Stomach smooth muscle (tissue), 2 donors: ENCODE results near the gene CCDC71.

ENCODE experiments used
- H3K27ac ChIP-seq: one replicate; pipeline ENCODE4 v1.7.0; 2013; ENCODE audit warnings: mild to moderate bottlenecking, low read length, inconsistent platforms
- H3K27me3 ChIP-seq, 2 donors: one replicate each; pipeline ENCODE4 v1.7.0; 2013; ENCODE audit warnings: low read length in 2 of 2; ENCODE audit not compliant: insufficient read depth in 2 of 2, control insufficient read depth in 1 of 2
- H3K36me3 ChIP-seq, 2 donors: one replicate each; pipeline ENCODE4 v1.7.0; 2013; ENCODE audit warnings: low read length in 2 of 2; ENCODE audit not compliant: control insufficient read depth in 2 of 2, insufficient read depth in 2 of 2
- H3K4me1 ChIP-seq: one replicate; pipeline ENCODE4 v1.7.0; 2013; ENCODE audit warnings: low read length; ENCODE audit not compliant: control insufficient read depth, insufficient read depth
- H3K4me3 ChIP-seq, 2 donors: one replicate each; pipeline ENCODE4 v1.7.0; 2013; ENCODE audit warnings: low read length in 2 of 2
- H3K9ac ChIP-seq, 2 donors: one replicate each; pipeline ENCODE4 v1.7.0; 2013; ENCODE audit warnings: low read length in 2 of 2, mild to moderate bottlenecking in 1 of 2
- H3K9me3 ChIP-seq, 2 donors: one replicate each; pipeline ENCODE4 v1.7.0; 2013; ENCODE audit warnings: low read length in 2 of 2; ENCODE audit not compliant: control insufficient read depth in 2 of 2
- donor health status: healthy.
- donor health status: Pancreatic carcinoma.

CCDC71 gene

DNA sequence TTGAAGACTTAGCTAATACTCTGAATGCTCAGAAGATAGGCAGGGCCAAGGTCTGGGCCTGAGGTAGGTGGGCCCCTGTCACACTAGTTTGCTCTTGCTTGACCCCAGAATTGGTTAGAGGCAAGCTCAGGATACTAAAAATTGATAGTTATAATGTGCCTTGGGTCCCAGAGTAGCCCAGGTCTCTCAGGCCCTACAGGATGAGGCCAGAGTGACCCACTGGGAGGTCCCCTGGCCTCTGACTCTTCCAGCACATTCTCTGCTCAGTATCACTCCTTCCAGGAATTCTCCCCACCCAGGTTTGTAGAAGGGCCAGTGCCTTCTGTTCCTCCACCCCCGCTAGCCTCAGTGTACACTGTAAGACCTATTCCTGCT, 4.6 kb upstream of the CCDC71 start:
- H3K9ac ChIP-seq = peak overlapping the region; percentile 83 to 90
- H3K36me3 ChIP-seq = peaks cover 9 to 15% of the 10 kb centered on the region in 2 donors
- H3K4me3 ChIP-seq = peak overlapping the region; percentile 68 to 90
- H3K27me3 ChIP-seq = no peaks in the 10 kb centered on the region
- no peaks in the 10 kb centered on the region for H3K9me3 ChIP-seq
- H3K27ac ChIP-seq = peak overlapping the region; percentile 91
- peaks cover 53% of the 10 kb centered on the region for H3K4me1 ChIP-seq

DNA sequence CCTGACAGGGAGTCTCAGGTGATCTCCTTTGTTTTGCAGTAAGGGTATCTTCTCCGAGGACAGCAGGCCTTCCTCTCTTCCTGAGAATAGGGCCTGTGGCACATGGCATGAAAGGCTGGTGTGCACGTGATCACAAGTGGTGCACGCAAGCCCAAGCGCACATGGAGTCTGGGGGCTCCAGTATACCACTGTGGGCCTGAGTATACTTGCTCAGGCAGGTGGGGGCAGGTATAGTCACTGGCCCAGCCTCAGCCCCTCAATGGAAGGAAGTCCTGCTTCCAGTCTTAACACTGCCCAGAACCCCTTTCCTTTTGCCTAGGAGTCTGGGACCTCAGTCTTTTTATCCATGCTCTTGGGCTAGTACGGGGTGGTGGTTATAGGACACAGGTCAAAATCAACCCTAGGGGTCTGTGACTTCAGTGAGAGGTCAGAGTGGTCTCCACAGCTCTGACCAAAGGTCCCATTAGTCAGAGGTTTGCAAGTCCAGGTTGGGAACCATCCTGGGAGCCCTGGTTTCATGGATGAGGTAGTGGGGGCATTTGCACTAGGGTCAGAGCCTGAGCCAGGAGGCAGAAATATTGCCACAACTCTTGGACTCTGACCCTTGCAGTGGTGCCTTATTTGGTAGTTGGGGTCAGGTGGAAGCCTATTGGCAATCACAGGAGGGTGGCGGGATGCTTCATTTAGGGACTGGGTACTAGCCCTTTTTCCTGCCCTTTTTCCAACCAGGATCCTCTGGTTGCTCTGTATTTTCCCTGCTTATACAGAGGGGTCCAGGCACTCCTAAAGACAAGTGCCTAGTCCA, 823 bp upstream of the CCDC71 start:
- H3K9ac ChIP-seq = peak overlapping the region; percentile 68 to 90

DNA sequence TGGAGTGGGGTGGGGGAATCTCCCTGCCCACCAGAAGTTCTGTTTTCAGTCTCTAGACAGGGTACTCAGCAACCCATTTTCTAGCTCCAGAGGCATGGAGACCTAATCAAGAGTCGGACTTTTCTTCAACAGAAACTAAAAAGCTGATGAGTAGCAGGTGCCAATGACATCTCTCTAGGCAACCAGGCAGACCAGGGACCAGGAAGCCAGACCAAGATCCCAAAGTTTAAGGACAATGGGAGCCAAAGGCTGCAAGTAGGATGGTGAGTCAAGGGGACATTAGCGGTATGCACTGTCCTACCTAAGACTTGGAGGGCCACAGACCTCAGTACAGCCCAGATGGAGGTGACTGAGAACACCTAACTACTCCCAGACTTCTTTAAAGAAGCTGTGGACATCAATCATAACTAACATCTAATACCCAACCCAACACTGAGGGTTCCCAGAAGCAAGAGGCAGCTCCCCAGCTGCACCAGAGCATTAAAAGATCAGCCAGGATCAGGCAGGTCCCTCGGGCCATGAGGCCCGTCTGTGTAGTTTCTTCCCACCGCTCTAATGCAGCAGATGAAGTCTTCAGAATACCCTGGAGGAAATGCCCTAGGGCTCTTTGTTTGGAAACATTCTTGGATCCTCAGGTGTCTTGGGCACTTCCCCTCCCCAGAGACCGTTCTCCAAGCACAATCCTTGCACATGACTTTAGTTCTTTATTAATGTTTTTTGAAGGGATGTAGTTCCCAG, 979 bp downstream of the CCDC71 start:
- Histone ChIP-seq H3K9me3 (no peaks in the 10 kb centered on the region), H3K27me3 (no peaks in the 10 kb centered on the region), H3K4me1 (peaks cover 25% of the 10 kb centered on the region), H3K36me3 (peaks cover 10 to 21% of the 10 kb centered on the region in 2 donors), H3K27ac (peak overlapping the region; percentile 64), H3K9ac (peak overlapping the region; percentile 89 to 90), H3K4me3 (peak overlapping the region; percentile 88 to 95)

More for the DNA sequence above, 823 bp upstream of the CCDC71 start:
- H3K4me3 ChIP-seq = peak overlapping the region; percentile 88 to 95
- H3K9me3 ChIP-seq = no peaks in the 10 kb centered on the region
- peaks cover 10 to 18% of the 10 kb centered on the region in 2 donors for H3K36me3 ChIP-seq
- H3K4me1 ChIP-seq = peaks cover 38% of the 10 kb centered on the region
- H3K27me3 ChIP-seq = no peaks in the 10 kb centered on the region
- H3K27ac ChIP-seq = peak overlapping the region; percentile 90

DNA sequence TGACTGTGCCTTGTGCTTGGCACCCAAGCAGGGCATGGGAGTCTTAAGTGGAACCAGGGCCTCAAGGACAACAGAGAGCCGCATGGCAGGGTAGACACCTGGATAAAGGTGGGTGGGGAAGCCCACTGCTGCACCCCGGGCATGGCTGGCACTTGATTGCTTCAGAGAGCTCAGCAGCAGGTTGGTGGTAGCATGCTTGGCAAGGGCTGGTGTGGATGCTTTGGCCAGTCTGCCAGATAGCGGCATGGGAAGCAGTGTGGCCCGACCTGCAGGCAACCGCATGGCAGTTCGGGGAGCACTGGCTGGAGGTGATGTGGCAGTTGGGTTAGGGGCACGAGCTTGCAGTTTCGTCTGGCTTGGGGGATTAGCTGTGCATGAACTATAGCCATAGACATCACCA, 2.5 kb downstream of the CCDC71 start:
- H3K9me3 ChIP-seq = no peaks in the 10 kb centered on the region
- no peaks in the 10 kb centered on the region for H3K27me3 ChIP-seq
- H3K9ac ChIP-seq = no peak overlapping the region
- peaks cover 25% of the 10 kb centered on the region for H3K4me1 ChIP-seq
- H3K27ac ChIP-seq = no peak overlapping the region
- H3K36me3 ChIP-seq = peaks cover 10 to 21% of the 10 kb centered on the region in 2 donors
- H3K4me3 ChIP-seq = no peak overlapping the region

DNA sequence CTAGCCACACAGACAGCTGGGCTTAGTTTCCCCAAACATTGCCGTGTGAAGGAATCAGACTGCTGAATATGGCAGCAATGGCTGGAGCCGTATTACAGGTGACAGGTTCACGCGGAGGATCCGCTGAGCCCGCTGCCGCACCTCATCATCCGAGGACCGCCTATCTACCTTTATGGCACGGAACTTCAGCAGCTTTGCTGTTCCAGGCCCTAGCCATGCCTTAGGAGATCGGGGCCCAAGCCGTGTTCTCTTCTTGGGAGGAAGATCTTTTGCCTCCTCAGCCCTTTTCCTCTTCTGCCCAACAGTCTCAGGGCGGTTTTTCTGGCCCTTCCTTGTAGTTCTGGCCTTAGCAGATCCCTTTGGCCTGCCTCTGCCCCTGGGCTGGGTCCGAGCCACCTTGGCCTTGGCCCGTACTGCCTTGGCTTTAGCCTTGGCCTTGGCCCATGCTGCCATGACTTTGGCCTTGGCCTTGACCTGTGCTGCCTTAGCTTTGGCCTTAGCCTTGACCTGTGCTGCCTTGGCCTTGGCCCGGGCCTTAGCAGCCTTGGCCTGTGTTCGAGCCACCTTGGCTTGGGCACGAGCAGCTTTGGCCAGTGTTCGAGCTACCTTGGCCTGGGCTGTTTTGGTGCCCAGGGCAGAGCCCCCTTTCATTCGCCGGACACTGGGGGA, 3.2 kb downstream of the CCDC71 start:
- peaks cover 10 to 21% of the 10 kb centered on the region in 2 donors for H3K36me3 ChIP-seq
- H3K9ac ChIP-seq = no peak overlapping the region
- H3K9me3 ChIP-seq = no peaks in the 10 kb centered on the region
- peaks cover 25% of the 10 kb centered on the region for H3K4me1 ChIP-seq
- H3K27ac ChIP-seq = no peak overlapping the region
- H3K27me3 ChIP-seq = no peaks in the 10 kb centered on the region
- no peak overlapping the region for H3K4me3 ChIP-seq

DNA sequence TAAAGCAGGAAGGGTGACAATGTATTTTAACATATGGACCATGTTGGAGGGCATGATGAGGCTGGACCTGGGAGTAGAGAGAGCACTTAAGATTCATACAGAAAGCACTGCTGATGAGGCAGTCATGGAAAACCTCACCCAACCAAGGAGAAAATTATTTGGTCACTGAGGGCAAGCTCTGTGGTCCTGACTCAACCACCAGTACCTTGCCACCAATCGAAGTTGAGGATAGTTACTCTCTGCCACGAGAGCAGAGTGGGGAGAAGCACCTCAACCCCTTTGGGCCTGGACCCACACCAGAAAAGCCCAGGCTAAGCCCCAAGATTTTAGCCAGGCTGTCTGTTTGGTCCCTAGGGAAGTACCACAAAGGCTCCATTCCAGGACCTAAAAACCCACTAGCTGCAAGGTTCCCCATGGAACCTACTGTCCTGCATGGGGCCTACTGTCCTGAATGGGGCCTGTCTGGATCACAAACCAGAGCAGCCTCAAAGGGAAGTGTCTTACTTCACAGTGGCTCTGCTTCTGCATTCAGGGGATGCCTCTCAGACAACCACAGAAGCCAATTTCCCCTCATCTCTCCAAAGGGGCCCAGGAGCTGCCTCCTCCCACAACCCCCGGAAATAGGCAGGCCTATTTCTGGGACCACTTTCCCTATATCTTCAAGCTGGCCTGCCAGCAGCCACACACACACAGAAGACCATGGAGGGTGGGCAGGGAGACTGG, 4.2 kb downstream of the CCDC71 start:
- no peak overlapping the region for H3K9ac ChIP-seq

DNA sequence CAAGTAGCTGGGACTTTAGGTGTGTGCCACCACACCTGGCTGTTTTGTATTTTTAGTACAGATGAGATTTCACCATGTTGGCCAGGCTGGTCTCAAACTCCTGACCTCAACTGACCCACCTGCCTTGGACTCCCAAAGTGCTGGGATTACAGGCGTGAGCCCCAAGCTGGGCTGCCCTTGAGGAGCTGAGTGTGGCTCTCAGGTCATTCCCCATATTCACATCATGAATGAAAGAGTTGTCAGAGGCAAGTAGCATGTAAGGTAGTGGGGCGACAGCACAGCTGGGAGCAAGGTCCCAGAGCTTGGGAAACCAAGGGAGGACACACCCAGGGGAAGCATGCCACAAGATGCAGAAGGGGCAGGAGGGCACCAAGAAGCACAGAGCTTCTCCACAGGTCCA, 4.9 kb downstream of the CCDC71 start:
- no peak overlapping the region for H3K9ac ChIP-seq
- no peaks in the 10 kb centered on the region for H3K27me3 ChIP-seq
- peaks cover 10 to 21% of the 10 kb centered on the region in 2 donors for H3K36me3 ChIP-seq
- H3K4me3 ChIP-seq = no peak overlapping the region
- no peak overlapping the region for H3K27ac ChIP-seq
- H3K9me3 ChIP-seq = no peaks in the 10 kb centered on the region
- H3K4me1 ChIP-seq = peaks cover 16% of the 10 kb centered on the region

More for the DNA sequence above, 4.2 kb downstream of the CCDC71 start:
- H3K4me1 ChIP-seq = peaks cover 24% of the 10 kb centered on the region
- H3K9me3 ChIP-seq = no peaks in the 10 kb centered on the region
- no peak overlapping the region for H3K27ac ChIP-seq
- no peaks in the 10 kb centered on the region for H3K27me3 ChIP-seq
- peaks cover 10 to 21% of the 10 kb centered on the region in 2 donors for H3K36me3 ChIP-seq
- H3K4me3 ChIP-seq = no peak overlapping the region

DNA sequence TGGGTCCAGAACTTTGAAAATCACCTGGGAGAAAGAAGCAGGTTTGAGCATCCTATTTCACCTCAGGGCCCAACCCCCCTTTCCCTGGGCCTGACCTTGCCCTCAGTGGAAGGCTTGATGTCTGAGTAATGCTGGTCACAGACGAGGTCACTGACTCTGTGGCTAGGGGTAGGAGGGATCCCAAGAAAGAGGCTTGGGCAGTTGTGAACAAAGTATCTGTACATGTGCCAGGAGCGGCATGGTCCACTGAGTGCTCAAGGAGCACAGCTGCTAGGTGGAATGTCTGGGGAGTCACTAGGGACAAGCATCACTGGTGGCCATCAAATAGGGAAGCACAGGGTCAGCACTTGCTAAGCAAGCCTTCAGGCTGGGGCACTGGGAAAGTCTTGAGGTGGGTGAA, 7.3 kb downstream of the CCDC71 start:
- Histone ChIP-seq H3K4me1 (peaks cover 3% of the 10 kb centered on the region), H3K4me3 (no peak overlapping the region), H3K27ac (no peak overlapping the region), H3K36me3 (peaks cover 5 to 18% of the 10 kb centered on the region in 2 donors), H3K9ac (no peak overlapping the region), H3K9me3 (no peaks in the 10 kb centered on the region), H3K27me3 (no peaks in the 10 kb centered on the region)

DNA sequence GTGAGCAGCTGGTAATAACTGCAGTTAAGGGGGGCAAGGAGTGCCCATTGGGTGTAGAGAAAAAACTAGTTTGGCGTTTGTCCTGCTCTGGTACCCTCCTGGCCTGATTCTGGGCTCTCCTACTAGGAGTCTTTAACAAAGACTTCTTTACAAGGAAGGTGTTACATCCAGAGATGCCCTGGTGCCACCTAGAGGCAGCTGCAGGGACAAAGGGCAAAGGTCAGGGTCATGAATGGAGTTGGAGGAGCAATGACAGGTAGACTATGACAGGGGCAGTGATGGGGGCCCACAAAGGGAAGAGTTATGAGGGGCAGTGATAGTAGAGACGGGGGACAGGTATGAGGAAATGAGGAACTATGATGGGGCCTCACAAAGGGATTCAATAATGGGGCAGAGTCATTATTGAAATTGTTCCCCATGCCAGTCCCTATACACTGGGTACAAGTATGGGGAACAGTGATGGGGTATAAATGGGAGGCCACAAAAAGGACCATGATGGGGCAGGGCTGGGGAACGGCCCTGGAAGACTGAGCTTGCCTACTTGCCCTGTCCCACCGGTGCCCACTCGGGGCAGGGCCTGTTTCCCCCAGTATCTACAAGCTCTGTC, 7.9 kb downstream of the CCDC71 start:
- Histone ChIP-seq H3K27ac (no peak overlapping the region), H3K36me3 (peaks cover 0 to 12% of the 10 kb centered on the region in 2 donors), H3K4me1 (peaks cover 3% of the 10 kb centered on the region), H3K4me3 (no peak overlapping the region), H3K27me3 (no peaks in the 10 kb centered on the region), H3K9me3 (no peaks in the 10 kb centered on the region), H3K9ac (no peak overlapping the region)

DNA sequence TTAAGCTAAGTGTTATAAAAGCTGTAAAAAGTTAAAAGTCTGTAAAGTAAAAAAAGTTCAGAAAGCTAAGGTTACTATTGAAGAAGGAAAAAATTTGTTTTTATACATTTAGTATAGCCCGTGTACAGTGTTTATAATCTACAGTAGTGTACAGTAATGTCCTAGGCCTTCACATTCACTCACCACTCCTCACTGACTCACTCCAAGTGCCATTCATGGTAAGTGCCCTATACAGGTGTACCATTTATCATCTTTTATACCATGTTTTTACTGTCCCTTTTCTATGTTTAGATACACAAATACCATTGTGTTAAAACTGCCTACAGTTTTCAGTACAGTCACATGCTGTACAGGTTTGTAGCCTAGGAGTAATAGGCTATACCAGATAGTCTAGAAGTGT, 8.8 kb downstream of the CCDC71 start:
- Histone ChIP-seq H3K9ac (no peak overlapping the region), H3K9me3 (no peaks in the 10 kb centered on the region), H3K27ac (no peak overlapping the region), H3K27me3 (no peaks in the 10 kb centered on the region), H3K4me3 (no peak overlapping the region), H3K36me3 (peaks cover 0 to 6% of the 10 kb centered on the region in 2 donors), H3K4me1 (peaks cover 3% of the 10 kb centered on the region)
